Measurements from ENCODE around the gene EEF1AKMT2.

Gene EEF1AKMT2

DNA sequence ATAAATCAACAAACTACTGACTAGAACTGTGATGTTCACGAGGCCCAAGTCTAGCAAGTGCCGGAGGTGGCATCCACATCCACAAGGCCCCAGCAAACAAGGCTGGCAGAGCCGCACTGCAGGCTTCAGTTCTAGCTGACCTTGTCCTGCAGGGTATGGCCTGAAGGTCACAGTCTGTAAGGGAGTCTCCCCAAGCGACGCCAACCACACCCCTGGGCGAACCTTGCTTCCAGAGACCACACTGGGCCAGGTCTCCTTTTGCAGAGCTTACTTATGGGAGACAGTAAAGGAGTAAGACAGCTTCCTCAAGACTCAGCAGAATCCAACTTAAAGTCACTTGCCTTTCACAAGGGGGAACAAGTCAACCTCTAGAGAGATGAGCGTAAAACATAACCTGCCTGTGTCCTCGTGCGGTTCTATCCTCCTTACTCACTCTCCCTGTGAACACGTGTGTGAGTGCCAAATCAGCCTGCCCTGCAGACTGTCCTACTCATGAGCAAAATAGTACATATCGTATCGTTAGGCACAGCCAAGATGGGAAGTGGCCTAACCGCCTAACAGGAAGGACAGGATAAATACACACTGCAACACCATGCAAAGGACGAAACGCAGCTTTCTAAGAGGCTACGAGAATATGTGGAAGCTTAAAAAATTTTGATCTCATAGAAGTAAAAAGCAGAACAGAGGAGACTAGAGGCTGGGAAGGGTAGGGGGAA is 70.2 kb downstream of the EEF1AKMT2 start:
- 94% methylated on average over 16 of the region's 16 CpGs for WGBS
- Histone ChIP-seq H3K14ac (ENCODE audit: low read length in 2 of 2) (peak overlapping the region in 1 of 2 experiments; percentile 81), H3K36me3 (ENCODE audit: control insufficient read depth in 1 of 2, insufficient read depth in 2 of 2, low read depth in 1 of 2, low read length in 2 of 2) (peaks cover 0 to 19% of the 10 kb centered on the region in 2 experiments), H2BK5ac (ENCODE audit: low read depth, low read length, poor library complexity, severe bottlenecking) (no peak overlapping the region), H3K27ac (ENCODE audit: low read length, poor library complexity, severe bottlenecking) (no peak overlapping the region), H2BK12ac (ENCODE audit: low read length in 2 of 2) (no peak overlapping the region), H3K4ac (ENCODE audit: low read depth in 1 of 2, low read length in 2 of 2) (no peak overlapping the region), H3K4me2 (ENCODE audit: low read length, poor library complexity, severe bottlenecking) (no peak overlapping the region), H3K18ac (ENCODE audit: low read depth in 1 of 2, low read length in 2 of 2) (peak overlapping the region in 1 of 2 experiments; percentile 3), H3K4me1 (ENCODE audit: control insufficient read depth, insufficient read depth, low read depth, low read length) (peaks cover 8% of the 10 kb centered on the region), H3K9me3 (ENCODE audit: control insufficient read depth, low read length) (no peaks in the 10 kb centered on the region), H3K27me3 (ENCODE audit: control insufficient read depth in 1 of 2, insufficient read depth in 1 of 2, low read length in 2 of 2) (no peaks in the 10 kb centered on the region), H2AFZ (ENCODE audit: low read depth, low read length) (no peak overlapping the region), H2AK5ac (ENCODE audit: low read length, severe bottlenecking) (no peak overlapping the region), H3K4me3 (ENCODE audit: insufficient read depth in 1 of 2, low read depth in 1 of 2, low read length in 2 of 2) (no peak overlapping the region), H4K91ac (ENCODE audit: low read length) (no peak overlapping the region), H2BK120ac (ENCODE audit: low read depth, low read length) (no peak overlapping the region), H2BK15ac (ENCODE audit: low read depth, poor library complexity, severe bottlenecking) (no peak overlapping the region), H3K23ac (ENCODE audit: low read length in 2 of 2) (no peak overlapping the region), H3K79me1 (replicated peaks; ENCODE audit: low read length, poor library complexity, severe bottlenecking) (peaks cover 45% of the 10 kb centered on the region), H3K9ac (ENCODE audit: low read length) (no peak overlapping the region), H4K8ac (ENCODE audit: low read length) (no peak overlapping the region)
- DNase-seq: no peak

GRCh38 chr10:124719213-124719851 is 72.4 kb downstream of the EEF1AKMT2 start:
- H2AK5ac ChIP-seq (ENCODE audit: low read length, severe bottlenecking): no peak overlapping the region
- no peak for DNase-seq
- H3K36me3 ChIP-seq (ENCODE audit: control insufficient read depth in 1 of 2, insufficient read depth in 2 of 2, low read depth in 1 of 2, low read length in 2 of 2): peaks cover 0 to 20% of the 10 kb centered on the region in 2 experiments
- no peak overlapping the region for H3K27ac ChIP-seq (ENCODE audit: low read length, poor library complexity, severe bottlenecking)
- H2AFZ ChIP-seq (ENCODE audit: low read depth, low read length): no peak overlapping the region
- no peaks in the 10 kb centered on the region for H3K9me3 ChIP-seq (ENCODE audit: control insufficient read depth, low read length)
- peaks cover 45% of the 10 kb centered on the region for H3K79me1 ChIP-seq (replicated peaks; ENCODE audit: low read length, poor library complexity, severe bottlenecking)
- H3K4me2 ChIP-seq (ENCODE audit: low read length, poor library complexity, severe bottlenecking): no peak overlapping the region
- 88% methylated on average over 8 of the region's 8 CpGs for WGBS
- H3K4me1 ChIP-seq (ENCODE audit: control insufficient read depth, insufficient read depth, low read depth, low read length): peaks cover 6% of the 10 kb centered on the region
- H3K18ac ChIP-seq (ENCODE audit: low read depth in 1 of 2, low read length in 2 of 2): no peak overlapping the region
- no peaks in the 10 kb centered on the region for H3K27me3 ChIP-seq (ENCODE audit: control insufficient read depth in 1 of 2, insufficient read depth in 1 of 2, low read length in 2 of 2)
- no peak overlapping the region for H3K9ac ChIP-seq (ENCODE audit: low read length)
- H3K23ac ChIP-seq (ENCODE audit: low read length in 2 of 2): no peak overlapping the region
- no peak overlapping the region for H3K14ac ChIP-seq (ENCODE audit: low read length in 2 of 2)
- no peak overlapping the region for H4K91ac ChIP-seq (ENCODE audit: low read length)
- H4K8ac ChIP-seq (ENCODE audit: low read length): no peak overlapping the region
- no peak overlapping the region for H2BK120ac ChIP-seq (ENCODE audit: low read depth, low read length)
- no peak overlapping the region for H3K4ac ChIP-seq (ENCODE audit: low read depth in 1 of 2, low read length in 2 of 2)
- no peak overlapping the region for H2BK15ac ChIP-seq (ENCODE audit: low read depth, poor library complexity, severe bottlenecking)
- no peak overlapping the region for H3K4me3 ChIP-seq (ENCODE audit: insufficient read depth in 1 of 2, low read depth in 1 of 2, low read length in 2 of 2)
- H2BK12ac ChIP-seq (ENCODE audit: low read length in 2 of 2): no peak overlapping the region
- no peak overlapping the region for H2BK5ac ChIP-seq (ENCODE audit: low read depth, low read length, poor library complexity, severe bottlenecking)

DNA sequence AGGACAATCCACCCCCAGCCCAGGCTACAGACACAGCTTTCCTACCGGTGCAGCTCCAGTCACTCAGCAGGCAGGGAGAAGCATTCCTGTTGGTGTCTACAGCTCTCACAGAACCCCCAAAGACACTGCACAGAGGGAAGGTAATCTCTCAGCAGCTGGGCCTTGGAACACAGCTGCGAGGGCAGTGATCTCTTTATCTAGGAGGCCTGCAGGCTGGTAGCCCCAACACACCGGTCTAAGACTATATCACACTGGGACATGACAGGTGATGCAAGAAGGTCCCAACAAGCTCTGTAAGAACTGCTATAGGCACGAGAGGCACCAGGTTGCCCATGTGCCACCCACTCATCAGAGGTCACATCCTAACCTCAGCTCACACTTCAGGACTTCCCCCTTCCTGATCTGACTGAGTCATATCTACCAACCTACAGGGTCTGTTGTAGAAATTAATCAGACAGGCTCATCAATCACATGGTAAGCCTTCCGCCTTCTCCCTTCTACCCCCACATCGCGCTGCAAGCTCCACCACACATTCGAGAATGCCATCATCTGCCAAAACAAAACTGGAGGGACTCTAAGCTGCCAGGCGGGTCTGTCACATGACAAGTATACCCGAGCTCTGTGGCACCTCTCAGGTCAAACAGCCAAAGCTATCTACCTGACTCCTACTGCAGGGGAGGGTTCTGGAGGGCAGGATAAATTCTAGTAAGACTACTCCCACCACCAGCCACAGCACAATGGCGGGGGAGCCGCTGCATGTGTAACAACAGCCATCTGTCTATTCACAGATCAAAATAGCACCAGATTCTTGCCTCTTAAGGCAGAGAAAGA is 73.6 kb downstream of the EEF1AKMT2 start:
- Histone ChIP-seq H2BK15ac (ENCODE audit: low read depth, poor library complexity, severe bottlenecking) (no peak overlapping the region), H3K4me2 (ENCODE audit: low read length, poor library complexity, severe bottlenecking) (no peak overlapping the region), H3K23ac (ENCODE audit: low read length in 2 of 2) (peak overlapping the region in 1 of 2 experiments; percentile 1), H3K4ac (ENCODE audit: low read depth in 1 of 2, low read length in 2 of 2) (no peak overlapping the region), H3K79me1 (replicated peaks; ENCODE audit: low read length, poor library complexity, severe bottlenecking) (peaks cover 50% of the 10 kb centered on the region), H3K4me3 (ENCODE audit: insufficient read depth in 1 of 2, low read depth in 1 of 2, low read length in 2 of 2) (no peak overlapping the region), H3K14ac (ENCODE audit: low read length in 2 of 2) (no peak overlapping the region), H3K27me3 (ENCODE audit: control insufficient read depth in 1 of 2, insufficient read depth in 1 of 2, low read length in 2 of 2) (no peaks in the 10 kb centered on the region), H4K8ac (ENCODE audit: low read length) (no peak overlapping the region), H2AK5ac (ENCODE audit: low read length, severe bottlenecking) (no peak overlapping the region), H3K9ac (ENCODE audit: low read length) (no peak overlapping the region), H4K91ac (ENCODE audit: low read length) (no peak overlapping the region), H3K27ac (ENCODE audit: low read length, poor library complexity, severe bottlenecking) (no peak overlapping the region), H3K9me3 (ENCODE audit: control insufficient read depth, low read length) (no peaks in the 10 kb centered on the region), H3K4me1 (ENCODE audit: control insufficient read depth, insufficient read depth, low read depth, low read length) (peaks cover 4% of the 10 kb centered on the region), H2AFZ (ENCODE audit: low read depth, low read length) (no peak overlapping the region), H2BK5ac (ENCODE audit: low read depth, low read length, poor library complexity, severe bottlenecking) (no peak overlapping the region), H3K36me3 (ENCODE audit: control insufficient read depth in 1 of 2, insufficient read depth in 2 of 2, low read depth in 1 of 2, low read length in 2 of 2) (peaks cover 0 to 20% of the 10 kb centered on the region in 2 experiments), H2BK120ac (ENCODE audit: low read depth, low read length) (no peak overlapping the region), H3K18ac (ENCODE audit: low read depth in 1 of 2, low read length in 2 of 2) (no peak overlapping the region), H2BK12ac (ENCODE audit: low read length in 2 of 2) (no peak overlapping the region)
- WGBS: 90% methylated on average over 12 of the region's 12 CpGs
- peak; percentile 9 for DNase-seq

Data from mesenchymal stem cell (in vitro differentiated cells and primary cell).